Measurements from ENCODE around the gene AGAP1.

DNA sequence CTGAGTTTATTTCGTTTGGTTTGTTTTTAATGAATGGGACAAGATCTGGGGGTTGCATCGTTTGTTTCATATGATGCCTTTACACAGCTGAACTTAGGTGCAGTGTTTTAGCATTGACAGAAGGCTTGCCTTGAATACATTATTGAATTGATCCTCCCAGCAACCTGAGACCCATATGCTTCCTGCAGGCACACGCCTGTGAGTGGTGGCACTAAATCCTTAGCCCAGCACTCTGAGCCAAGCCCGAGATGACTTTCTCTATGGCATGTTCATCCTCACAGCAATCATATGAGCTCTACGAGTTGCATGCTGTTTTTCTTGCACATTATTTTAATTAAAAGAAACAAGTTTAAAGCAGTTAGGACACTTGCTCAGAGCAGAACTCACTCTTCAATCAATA is 47.8 kb upstream of the AGAP1 start:
- TF ChIP-seq, protein P1, sequence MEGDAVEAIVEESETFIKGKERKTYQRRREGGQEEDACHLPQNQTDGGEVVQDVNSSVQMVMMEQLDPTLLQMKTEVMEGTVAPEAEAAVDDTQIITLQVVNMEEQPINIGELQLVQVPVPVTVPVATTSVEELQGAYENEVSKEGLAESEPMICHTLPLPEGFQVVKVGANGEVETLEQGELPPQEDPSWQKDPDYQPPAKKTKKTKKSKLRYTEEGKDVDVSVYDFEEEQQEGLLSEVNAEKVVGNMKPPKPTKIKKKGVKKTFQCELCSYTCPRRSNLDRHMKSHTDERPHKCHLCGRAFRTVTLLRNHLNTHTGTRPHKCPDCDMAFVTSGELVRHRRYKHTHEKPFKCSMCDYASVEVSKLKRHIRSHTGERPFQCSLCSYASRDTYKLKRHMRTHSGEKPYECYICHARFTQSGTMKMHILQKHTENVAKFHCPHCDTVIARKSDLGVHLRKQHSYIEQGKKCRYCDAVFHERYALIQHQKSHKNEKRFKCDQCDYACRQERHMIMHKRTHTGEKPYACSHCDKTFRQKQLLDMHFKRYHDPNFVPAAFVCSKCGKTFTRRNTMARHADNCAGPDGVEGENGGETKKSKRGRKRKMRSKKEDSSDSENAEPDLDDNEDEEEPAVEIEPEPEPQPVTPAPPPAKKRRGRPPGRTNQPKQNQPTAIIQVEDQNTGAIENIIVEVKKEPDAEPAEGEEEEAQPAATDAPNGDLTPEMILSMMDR (IDR thresholded peaks at IDR 0.05), result no peak
- TF ChIP-seq POLR2A (IDR thresholded peaks at IDR 0.05) (no peak), POLR2AphosphoS5 (IDR thresholded peaks at IDR 0.05) (no peak)

All from sigmoid colon (tissue), 4 donors.